Neural progenitor cell (in vitro differentiated cells): Measurements from ENCODE around the gene PRSS22. TPM values are rescaled to one million over a fixed set of nuclear protein-coding genes. Genes with fewer than 3 reads are reported as not detected.

Source experiments
- DNase-seq: peaks from one replicate; pipeline ENCODE4 v3.0.0-alpha.2; 2016; ENCODE audit warnings: low spot score
- H2AFZ ChIP-seq: fragments of 200-600 bp; sonication (generic); replicated peaks from 2 replicates; pipeline ENCODE4 v1.6.1; 2016; ENCODE audit warnings: antibody characterized with exemption
- H3F3A ChIP-seq: fragments of 200-600 bp; sonication (generic); 2 replicates; pipeline ENCODE4 v1.6.1; 2016; ENCODE audit warnings: antibody characterized with exemption, low read depth
- H3K27ac ChIP-seq: fragments of 200-600 bp; sonication (generic); 2 replicates; pipeline ENCODE4 v1.5.1; 2016; ENCODE audit warnings: mild to moderate bottlenecking
- H3K27me3 ChIP-seq: fragments of 200-600 bp; sonication (generic); 2 replicates; pipeline ENCODE4 v1.6.1; 2016; ENCODE audit warnings: mild to moderate bottlenecking, moderate library complexity
- H3K36me3 ChIP-seq: fragments of 200-600 bp; sonication (generic); 2 replicates; pipeline ENCODE4 v1.5.1; 2016
- H3K4me1 ChIP-seq: fragments of 200-600 bp; sonication (generic); 2 replicates; pipeline ENCODE4 v1.6.1; 2016; ENCODE audit warnings: mixed run types
- H3K4me2 ChIP-seq: fragments of 200-600 bp; sonication (generic); 2 replicates; pipeline ENCODE4 v1.6.1; 2016
- H3K4me3 ChIP-seq: fragments of 200-600 bp; sonication (generic); 2 replicates; pipeline ENCODE4 v1.5.1; 2016
- H3K79me2 ChIP-seq: fragments of 200-600 bp; sonication (generic); 2 replicates; pipeline ENCODE4 v1.6.1; 2016; ENCODE audit warnings: low read depth
- H3K9ac ChIP-seq: fragments of 200-600 bp; sonication (generic); 2 replicates; pipeline ENCODE4 v1.6.1; 2016
- H3K9me3 ChIP-seq: fragments of 200-600 bp; sonication (generic); 2 replicates; pipeline ENCODE4 v1.5.1; 2016; ENCODE audit warnings: low read depth
- H4K20me1 ChIP-seq: fragments of 200-600 bp; sonication (generic); 2 replicates; pipeline ENCODE4 v1.6.1; 2016; ENCODE audit warnings: low read depth
- H3K27ac Mint-ChIP-seq: 3 replicates; pipeline ENCODE4 v1.8.0; 2021; ENCODE audit warnings: mixed read lengths
- H3K27me3 Mint-ChIP-seq: 2 replicates; pipeline ENCODE4 v1.8.0; 2022; ENCODE audit warnings: low read depth, mild to moderate bottlenecking, inconsistent platforms, moderate library complexity, mixed read lengths; ENCODE audit not compliant: insufficient read depth
- H3K36me3 Mint-ChIP-seq: 3 replicates; pipeline ENCODE4 v1.8.0; 2021; ENCODE audit warnings: mixed read lengths
- H3K4me1 Mint-ChIP-seq: 3 replicates; pipeline ENCODE4 v1.8.0; 2021; ENCODE audit warnings: mixed read lengths
- H3K4me3 Mint-ChIP-seq: 3 replicates; pipeline ENCODE4 v1.8.0; 2021; ENCODE audit warnings: mild to moderate bottlenecking, moderate library complexity, mixed read lengths
- H3K9me3 Mint-ChIP-seq: 3 replicates; pipeline ENCODE4 v1.8.0; 2020; ENCODE audit warnings: mixed read lengths
- EZH2 ChIP-seq: fragments of 200-600 bp; sonication (generic); IDR thresholded peaks from 2 replicates; pipeline ENCODE4 v1.6.1; 2017; ENCODE audit warnings: antibody characterized with exemption, mild to moderate bottlenecking, moderate library complexity
- EZH2phosphoT487 ChIP-seq: fragments of 200-600 bp; sonication (generic); IDR thresholded peaks from 2 replicates; pipeline ENCODE4 v1.6.1; 2017; ENCODE audit warnings: antibody characterized with exemption
- total RNA-seq: library from RNA; depleted of rRNA; stranded (reverse); fragments of >200 nt; gene quantifications from 2 replicates; pipeline ENCODE4 v1.2.3, GENCODE V29; 2015; ENCODE audit warnings: low replicate concordance
- TF ChIP-seq, protein P1 (sequence below): fragments of 200-600 bp; sonication (generic); IDR thresholded peaks from 2 replicates; pipeline ENCODE4 v1.5.1; 2017; ENCODE audit warnings: antibody characterized with exemption, mild to moderate bottlenecking

Gene PRSS22
- total RNA-seq, 1 donor from 2014 or later: not detected

DNA sequence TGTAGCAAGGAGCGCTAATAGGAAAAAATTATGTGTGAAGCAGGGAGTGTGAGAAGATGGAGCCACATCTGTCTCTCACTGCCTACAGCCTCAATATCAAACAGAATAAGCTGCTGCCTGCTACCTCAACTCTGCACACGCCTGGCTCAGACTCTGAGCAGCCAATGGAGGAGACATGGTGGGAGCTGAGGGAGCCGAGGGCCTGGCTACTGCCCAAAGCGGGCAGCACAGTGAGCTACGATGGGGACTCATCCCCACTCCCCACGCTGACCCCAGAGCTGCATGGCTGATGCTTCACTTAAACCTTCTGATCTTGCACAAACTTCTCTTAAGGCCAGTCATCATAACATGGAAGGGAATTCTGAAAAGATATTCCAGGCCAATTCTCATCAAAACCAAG, 14.0 kb upstream of the PRSS22 start:
- Histone ChIP-seq H3F3A (no peaks in the 10 kb centered on the region), H3K27ac (no peak overlapping the region), H3K4me1 (no peaks in the 10 kb centered on the region), H3K79me2 (no peaks in the 10 kb centered on the region), H3K27me3 (peaks cover 72% of the 10 kb centered on the region), H3K9me3 (no peaks in the 10 kb centered on the region), H3K4me2 (no peak overlapping the region), H3K4me3 (no peak overlapping the region), H2AFZ (no peak overlapping the region), H4K20me1 (no peaks in the 10 kb centered on the region), H3K9ac (no peak overlapping the region), H3K36me3 (no peaks in the 10 kb centered on the region)
- no peaks in the 10 kb centered on the region for H3K36me3 Mint-ChIP-seq
- TF ChIP-seq, protein P1, sequence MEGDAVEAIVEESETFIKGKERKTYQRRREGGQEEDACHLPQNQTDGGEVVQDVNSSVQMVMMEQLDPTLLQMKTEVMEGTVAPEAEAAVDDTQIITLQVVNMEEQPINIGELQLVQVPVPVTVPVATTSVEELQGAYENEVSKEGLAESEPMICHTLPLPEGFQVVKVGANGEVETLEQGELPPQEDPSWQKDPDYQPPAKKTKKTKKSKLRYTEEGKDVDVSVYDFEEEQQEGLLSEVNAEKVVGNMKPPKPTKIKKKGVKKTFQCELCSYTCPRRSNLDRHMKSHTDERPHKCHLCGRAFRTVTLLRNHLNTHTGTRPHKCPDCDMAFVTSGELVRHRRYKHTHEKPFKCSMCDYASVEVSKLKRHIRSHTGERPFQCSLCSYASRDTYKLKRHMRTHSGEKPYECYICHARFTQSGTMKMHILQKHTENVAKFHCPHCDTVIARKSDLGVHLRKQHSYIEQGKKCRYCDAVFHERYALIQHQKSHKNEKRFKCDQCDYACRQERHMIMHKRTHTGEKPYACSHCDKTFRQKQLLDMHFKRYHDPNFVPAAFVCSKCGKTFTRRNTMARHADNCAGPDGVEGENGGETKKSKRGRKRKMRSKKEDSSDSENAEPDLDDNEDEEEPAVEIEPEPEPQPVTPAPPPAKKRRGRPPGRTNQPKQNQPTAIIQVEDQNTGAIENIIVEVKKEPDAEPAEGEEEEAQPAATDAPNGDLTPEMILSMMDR: no peak
- no peak for TF ChIP-seq EZH2
- no peak for TF ChIP-seq EZH2phosphoT487
- peaks cover 11% of the 10 kb centered on the region for H3K27me3 Mint-ChIP-seq
- no peak overlapping the region for H3K27ac Mint-ChIP-seq
- H3K4me3 Mint-ChIP-seq: no peak overlapping the region
- no peaks in the 10 kb centered on the region for H3K9me3 Mint-ChIP-seq
- DNase-seq: no peak
- H3K4me1 Mint-ChIP-seq: peaks cover 2% of the 10 kb centered on the region

DNA sequence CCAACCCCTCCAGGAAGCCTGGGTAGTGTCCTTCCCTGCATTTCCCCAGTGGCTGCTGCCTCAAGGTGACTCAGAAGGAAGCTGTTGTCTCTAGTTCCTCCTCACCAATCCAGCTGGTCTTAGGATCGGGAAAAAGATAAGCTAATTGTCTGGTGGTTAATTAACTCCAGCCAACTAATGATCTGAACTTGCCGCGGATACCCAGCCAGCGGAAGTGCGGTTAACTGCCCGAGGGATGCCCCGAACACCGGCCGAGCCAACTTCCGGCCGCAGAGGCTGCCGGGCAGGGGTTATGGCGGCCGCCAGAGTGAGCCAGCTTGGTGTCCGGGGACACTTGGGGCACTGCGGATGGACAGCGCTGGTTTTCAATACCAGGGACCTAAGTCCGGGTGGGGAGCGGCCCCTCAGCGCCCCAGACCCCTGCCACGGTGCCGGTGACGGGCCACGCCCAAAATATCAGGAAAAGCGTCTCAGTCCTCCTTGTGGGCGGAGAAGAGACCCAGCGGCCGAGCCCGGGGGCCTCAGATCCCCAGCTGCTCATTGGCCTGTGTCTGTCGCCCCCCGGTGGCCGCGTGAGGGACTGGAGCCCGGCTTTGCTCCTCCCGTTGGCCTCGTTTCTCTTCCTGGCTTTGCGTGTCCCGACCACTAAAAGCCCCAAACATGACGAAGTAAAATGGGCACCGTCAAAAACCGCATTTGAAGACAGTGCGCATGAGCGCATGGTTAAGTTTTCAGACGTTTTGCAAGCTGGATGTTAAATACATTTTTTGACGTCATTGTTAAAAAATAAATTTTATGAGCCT, 10.2 kb upstream of the PRSS22 start:
- Mint-ChIP-seq H3K9me3 (no peaks in the 10 kb centered on the region), H3K27ac (peak overlapping the region; percentile 53), H3K27me3 (peaks cover 6% of the 10 kb centered on the region), H3K36me3 (no peaks in the 10 kb centered on the region), H3K4me3 (peak overlapping the region; percentile 85), H3K4me1 (peaks cover 2% of the 10 kb centered on the region)
- Histone ChIP-seq H3K27ac (no peak overlapping the region), H3K4me2 (peak overlapping the region; percentile 78), H3K4me1 (no peaks in the 10 kb centered on the region), H3F3A (no peaks in the 10 kb centered on the region), H3K9me3 (no peaks in the 10 kb centered on the region), H2AFZ (peak overlapping the region; percentile 99), H3K79me2 (no peaks in the 10 kb centered on the region), H3K4me3 (peak overlapping the region; percentile 57), H3K36me3 (no peaks in the 10 kb centered on the region), H3K9ac (no peak overlapping the region), H4K20me1 (no peaks in the 10 kb centered on the region), H3K27me3 (peaks cover 90% of the 10 kb centered on the region)
- DNase-seq: peak; percentile 93
- TF ChIP-seq EZH2 (no peak), EZH2phosphoT487 (no peak)
- TF ChIP-seq, protein P1: peak; percentile 95

DNA sequence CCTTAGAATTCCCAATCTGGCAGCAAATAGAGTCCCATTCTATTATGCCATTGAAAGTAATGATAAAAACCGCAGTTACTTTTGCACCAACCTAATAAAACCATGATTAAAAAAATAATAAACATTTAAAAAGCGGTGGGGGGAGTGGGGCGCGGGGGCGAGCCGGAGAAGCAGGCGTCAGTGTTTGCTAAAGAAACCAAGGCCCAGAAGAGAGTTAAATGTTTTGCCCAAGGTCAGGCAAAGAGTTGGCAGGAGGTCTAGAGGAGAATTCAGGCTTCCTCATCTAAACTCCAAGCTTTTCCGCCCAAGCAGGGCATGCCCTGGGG, 9.7 kb upstream of the PRSS22 start:
- no peak overlapping the region for H3K9ac ChIP-seq
- no peaks in the 10 kb centered on the region for H3F3A ChIP-seq
- no peaks in the 10 kb centered on the region for H3K9me3 Mint-ChIP-seq
- no peak overlapping the region for H3K27ac ChIP-seq
- no peaks in the 10 kb centered on the region for H3K4me1 ChIP-seq
- H4K20me1 ChIP-seq: no peaks in the 10 kb centered on the region
- H3K4me3 Mint-ChIP-seq: peak overlapping the region; percentile 85
- H2AFZ ChIP-seq: peak overlapping the region; percentile 99
- peaks cover 6% of the 10 kb centered on the region for H3K27me3 Mint-ChIP-seq
- peaks cover 2% of the 10 kb centered on the region for H3K4me1 Mint-ChIP-seq
- H3K27ac Mint-ChIP-seq: no peak overlapping the region
- peak overlapping the region; percentile 78 for H3K4me2 ChIP-seq
- H3K36me3 Mint-ChIP-seq: no peaks in the 10 kb centered on the region
- peaks cover 84% of the 10 kb centered on the region for H3K27me3 ChIP-seq
- no peak for DNase-seq
- H3K9me3 ChIP-seq: no peaks in the 10 kb centered on the region
- no peaks in the 10 kb centered on the region for H3K36me3 ChIP-seq
- TF ChIP-seq EZH2phosphoT487: no peak
- TF ChIP-seq, protein P1: no peak
- no peak for TF ChIP-seq EZH2
- H3K4me3 ChIP-seq: peak overlapping the region; percentile 57
- no peaks in the 10 kb centered on the region for H3K79me2 ChIP-seq
